Uterus (tissue), 4 donors: ENCODE measurements around the gene CIZ1. TPM values are rescaled to one million over a fixed set of nuclear protein-coding genes. Genes with fewer than 3 reads are reported as not detected.

Source experiments
- DNase-seq, 2 donors: peaks; one replicate each; pipeline ENCODE4 v3.0.0-alpha.2; 2019 to 2020
- H3K27ac ChIP-seq, 2 donors: fragments of 200-600 bp; sonication (generic); 1 replicate in 1 of 2; 2 replicates in 1 of 2; pipeline ENCODE4 v1.5.1; 2016 to 2018
- H3K27me3 ChIP-seq, 2 donors: fragments of 200-600 bp; sonication (generic); one replicate each; pipeline ENCODE4 v1.5.1; 2018 to 2019; ENCODE audit warnings: control low read depth in 1 of 2
- H3K36me3 ChIP-seq, 2 donors: fragments of 200-600 bp; sonication (generic); one replicate each; pipeline ENCODE4 v1.5.1; 2019; ENCODE audit warnings: control low read depth in 1 of 2
- H3K4me1 ChIP-seq, 2 donors: fragments of 200-600 bp; sonication (generic); one replicate each; pipeline ENCODE4 v1.5.1; 2018 to 2019; ENCODE audit warnings: control low read depth in 1 of 2
- H3K4me3 ChIP-seq, 2 donors: fragments of 200-600 bp; sonication (generic); 1 replicate in 1 of 2; 2 replicates in 1 of 2; pipeline ENCODE4 v1.5.1; 2018 to 2019; ENCODE audit warnings: mild to moderate bottlenecking in 1 of 2
- H3K9me3 ChIP-seq, 2 donors: fragments of 200-600 bp; sonication (generic); one replicate each; pipeline ENCODE4 v1.5.1; 2019; ENCODE audit warnings: control low read depth in 1 of 2
- CTCF ChIP-seq, 4 experiments: fragments of 200-600 bp in 2 of 4; fragments of 450-650 bp in 2 of 4; sonication (generic) in 2 of 4; IDR thresholded peaks; one replicate each; pipeline ENCODE4 v1.5.1; 2016 to 2019; ENCODE audit warnings: antibody characterized with exemption in 4 of 4, mild to moderate bottlenecking in 2 of 4, moderate library complexity in 1 of 4
- POLR2A ChIP-seq, 2 donors: fragments of 450-650 bp; IDR thresholded peaks; one replicate each; pipeline ENCODE4 v1.6.1; 2016; ENCODE audit warnings: antibody characterized with exemption in 2 of 2, mild to moderate bottlenecking in 1 of 2, moderate library complexity in 1 of 2
- intact Hi-C: fragments of 100-400 bp; cut with DNase I; formaldehyde crosslinking; loops from one replicate; pipeline ENCODE4 v1.15.1; 2023; ENCODE audit warnings: low total_unique reads
- total RNA-seq, 4 donors: library from RNA; depleted of rRNA in 3 of 4; stranded (reverse); fragments of >200 nt in 3 of 4; gene quantifications; one replicate each; pipeline versions ENCODE4 v1.1.0 to v1.2.4, GENCODE V29; 2014 to 2023
- donor health status: DM: yes; HTN: yes; CAD: no.

CIZ1 gene
- total RNA-seq, 4 donors from 2014 or later, result 31.3 to 151 (median 52.6) TPM

GRCh38 chr9:128153947-128154695 is 37.3 kb downstream of the CIZ1 start:
- Histone ChIP-seq H3K4me3 (no peak overlapping the region), H3K9me3 (no peaks in the 10 kb centered on the region), H3K36me3 (no peaks in the 10 kb centered on the region), H3K27me3 (no peaks in the 10 kb centered on the region), H3K4me1 (no peaks in the 10 kb centered on the region), H3K27ac (no peak overlapping the region)
- DNase-seq, result no peak
- TF ChIP-seq CTCF (IDR thresholded peaks at IDR 0.05) (no peak), POLR2A (IDR thresholded peaks at IDR 0.05) (no peak)
- intact Hi-C loops, result no loop called here

- H3K9me3 ChIP-seq, result no peaks in the 10 kb centered on the region
- H3K4me1 ChIP-seq, result no peaks in the 10 kb centered on the region
- H3K27ac ChIP-seq, result no peak overlapping the region
- H3K36me3 ChIP-seq, result no peaks in the 10 kb centered on the region
- H3K27me3 ChIP-seq, result no peaks in the 10 kb centered on the region
- H3K4me3 ChIP-seq, result no peak overlapping the region
- no peak for TF ChIP-seq POLR2A (IDR thresholded peaks at IDR 0.05)
- no peak for TF ChIP-seq CTCF (IDR thresholded peaks at IDR 0.05)
- intact Hi-C loops, result no loop called here
- DNase-seq, result no peak
These were observed 38.1 kb downstream of the CIZ1 start for GRCh38 chr9:128153060-128153946.

GRCh38 chr9:128152133-128153059 is 39.0 kb downstream of the CIZ1 start:
- intact Hi-C loops, result no loop called here
- DNase-seq, result no peak
- Histone ChIP-seq H3K36me3 (no peaks in the 10 kb centered on the region), H3K4me1 (no peaks in the 10 kb centered on the region), H3K4me3 (no peak overlapping the region), H3K9me3 (no peaks in the 10 kb centered on the region), H3K27ac (no peak overlapping the region), H3K27me3 (no peaks in the 10 kb centered on the region)
- TF ChIP-seq POLR2A (IDR thresholded peaks at IDR 0.05) (no peak), CTCF (IDR thresholded peaks at IDR 0.05) (no peak)

- intact Hi-C loops, result no loop called here
- Histone ChIP-seq H3K36me3 (no peaks in the 10 kb centered on the region), H3K4me3 (no peak overlapping the region), H3K4me1 (no peaks in the 10 kb centered on the region), H3K9me3 (no peaks in the 10 kb centered on the region), H3K27ac (no peak overlapping the region), H3K27me3 (no peaks in the 10 kb centered on the region)
- DNase-seq, result no peak
- TF ChIP-seq CTCF (IDR thresholded peaks at IDR 0.05), result no peak
- no peak for TF ChIP-seq POLR2A (IDR thresholded peaks at IDR 0.05)
These were observed 39.9 kb downstream of the CIZ1 start for GRCh38 chr9:128151309-128152132.
